Prostate gland (tissue), 2 donors: ENCODE data around the gene MRPL9.

Source experiments
- CTCF ChIP-seq, 4 experiments: fragments of 200-600 bp in 2 of 4; fragments of 450-650 bp in 2 of 4; sonication (generic) in 2 of 4; IDR thresholded peaks; 1 replicate in 3 of 4; 2 replicates in 1 of 4; pipeline ENCODE4 v1.5.1; 2016 to 2019; ENCODE audit warnings: antibody characterized with exemption in 4 of 4, mild to moderate bottlenecking in 2 of 4, moderate library complexity in 2 of 4
- POLR2A ChIP-seq: fragments of 450-650 bp; IDR thresholded peaks from one replicate; pipeline ENCODE4 v1.6.1; 2016; ENCODE audit warnings: antibody characterized with exemption, mild to moderate bottlenecking
- POLR2AphosphoS5 ChIP-seq: sonication (generic); formaldehyde crosslinking; IDR thresholded peaks from one replicate; pipeline ENCODE4 v1.6.1; 2017; ENCODE audit warnings: antibody characterized with exemption

- TF ChIP-seq POLR2A: no peak
- TF ChIP-seq CTCF (IDR thresholded peaks at IDR 0.05): no peak
- TF ChIP-seq POLR2AphosphoS5: no peak
Measured at GRCh38 chr1:151800830-151801229, 37.5 kb upstream of the MRPL9 start.
